ENCODE data around the gene NAV3.

Gene NAV3

GRCh38 chr12:77979597-77980250 lies 149.0 kb downstream of the NAV3 start:
- no peaks in the 10 kb centered on the region for H4K20me1 ChIP-seq
- no peak overlapping the region for H3K4me3 ChIP-seq
- H3K9ac ChIP-seq, result no peak overlapping the region
- no peaks in the 10 kb centered on the region for H3K27me3 ChIP-seq
- H3K9me3 ChIP-seq (replicated peaks in 1 of 11), result peaks cover 0 to 21% (median 8%) of the 10 kb centered on the region in 11 experiments; a peak in 11 of 22 replicates
- peaks cover 0 to 18% (median 11%) of the 10 kb centered on the region in 10 experiments; a peak in 11 of 20 replicates for H3K4me1 ChIP-seq
- peak overlapping the region in 8 of 11 experiments; percentile 5 to 63 (median 29); a peak in 9 of 22 replicates for H3K4me2 ChIP-seq
- peak overlapping the region in 5 of 11 experiments; percentile 22 to 51 (median 40); a peak in 8 of 22 replicates for H3K27ac ChIP-seq
- TF ChIP-seq Cebpa-rat (IDR thresholded peaks at IDR 0.05), result no peak
- H3K36me3 ChIP-seq, result no peaks in the 10 kb centered on the region; a peak in 1 of 22 replicates

- peak overlapping the region in 2 of 11 experiments; percentile 23 to 51; a peak in 2 of 22 replicates for H3K27ac ChIP-seq
These were observed 150.1 kb downstream of the NAV3 start for GRCh38 chr12:77980782-77981181.

GRCh38 chr12:77983859-77984258 lies 153.2 kb downstream of the NAV3 start:
- Histone ChIP-seq H3K9ac (no peak overlapping the region), H3K4me3 (no peak overlapping the region), H3K4me2 (no peak overlapping the region), H3K9me3 (replicated peaks in 1 of 11) (peaks cover 0 to 20% (median 8%) of the 10 kb centered on the region in 11 experiments; a peak in 11 of 22 replicates), H3K36me3 (no peaks in the 10 kb centered on the region; a peak in 1 of 22 replicates), H4K20me1 (no peaks in the 10 kb centered on the region), H3K4me1 (peaks cover 0 to 18% (median 11%) of the 10 kb centered on the region in 10 experiments; a peak in 11 of 20 replicates), H3K27me3 (no peaks in the 10 kb centered on the region), H3K27ac (no peak overlapping the region)
- TF ChIP-seq Cebpa-rat (IDR thresholded peaks at IDR 0.05), result no peak

More at GRCh38 chr12:77980782-77981181, 150.1 kb downstream of the NAV3 start:
- Histone ChIP-seq H3K4me2 (peak overlapping the region in 1 of 11 experiments; percentile 5; a peak in 1 of 22 replicates), H3K27me3 (no peaks in the 10 kb centered on the region), H3K9me3 (replicated peaks in 1 of 11) (peaks cover 0 to 21% (median 8%) of the 10 kb centered on the region in 11 experiments; a peak in 11 of 22 replicates), H3K9ac (no peak overlapping the region), H3K4me3 (no peak overlapping the region), H3K4me1 (peaks cover 0 to 18% (median 11%) of the 10 kb centered on the region in 10 experiments; a peak in 11 of 20 replicates), H4K20me1 (no peaks in the 10 kb centered on the region), H3K36me3 (no peaks in the 10 kb centered on the region; a peak in 1 of 22 replicates)
- TF ChIP-seq Cebpa-rat (IDR thresholded peaks at IDR 0.05), result no peak

GRCh38 chr12:77992760-77993159 lies 162.1 kb downstream of the NAV3 start:
- no peak overlapping the region for H3K4me2 ChIP-seq

GRCh38 chr12:77993658-77994057 lies 163.0 kb downstream of the NAV3 start:
- Histone ChIP-seq H3K9me3 (replicated peaks in 1 of 11) (peaks cover 0 to 18% (median 5%) of the 10 kb centered on the region in 11 experiments; a peak in 10 of 22 replicates), H3K36me3 (no peaks in the 10 kb centered on the region), H4K20me1 (no peaks in the 10 kb centered on the region), H3K4me3 (no peak overlapping the region), H3K4me1 (peaks cover 0 to 13% (median 6%) of the 10 kb centered on the region in 10 experiments; a peak in 13 of 20 replicates), H3K9ac (no peak overlapping the region), H3K27me3 (no peaks in the 10 kb centered on the region), H3K4me2 (no peak overlapping the region), H3K27ac (no peak overlapping the region)
- no peak for TF ChIP-seq Cebpa-rat (IDR thresholded peaks at IDR 0.05)

More at GRCh38 chr12:77992760-77993159, 162.1 kb downstream of the NAV3 start:
- Histone ChIP-seq H3K36me3 (no peaks in the 10 kb centered on the region), H3K9me3 (replicated peaks in 1 of 11) (peaks cover 0 to 18% (median 5%) of the 10 kb centered on the region in 11 experiments; a peak in 10 of 22 replicates), H3K4me1 (peaks cover 0 to 6% (median 0%) of the 10 kb centered on the region in 10 experiments; a peak in 2 of 20 replicates), H4K20me1 (no peaks in the 10 kb centered on the region), H3K9ac (no peak overlapping the region), H3K27me3 (no peaks in the 10 kb centered on the region), H3K27ac (no peak overlapping the region), H3K4me3 (no peak overlapping the region)
- no peak for TF ChIP-seq Cebpa-rat (IDR thresholded peaks at IDR 0.05)

GRCh38 chr12:77995436-77996167 lies 164.9 kb downstream of the NAV3 start:
- Histone ChIP-seq H3K27me3 (no peaks in the 10 kb centered on the region), H3K9ac (no peak overlapping the region), H3K4me1 (peaks cover 9 to 25% (median 18%) of the 10 kb centered on the region in 10 experiments; a peak in 19 of 20 replicates), H3K4me3 (no peak overlapping the region), H4K20me1 (no peaks in the 10 kb centered on the region), H3K27ac (no peak overlapping the region), H3K36me3 (no peaks in the 10 kb centered on the region), H3K9me3 (replicated peaks in 1 of 11) (peaks cover 0 to 11% (median 0%) of the 10 kb centered on the region in 11 experiments; a peak in 4 of 22 replicates), H3K4me2 (no peak overlapping the region)
- no peak for TF ChIP-seq Cebpa-rat (IDR thresholded peaks at IDR 0.05)

GRCh38 chr12:77996670-77997069 lies 166.0 kb downstream of the NAV3 start:
- no peak overlapping the region for H3K9ac ChIP-seq

GRCh38 chr12:77998236-77998786 lies 167.6 kb downstream of the NAV3 start:
- Histone ChIP-seq H3K27me3 (no peaks in the 10 kb centered on the region), H3K4me3 (no peak overlapping the region), H3K27ac (no peak overlapping the region), H3K9ac (no peak overlapping the region), H4K20me1 (no peaks in the 10 kb centered on the region), H3K4me2 (peak overlapping the region in 4 of 11 experiments; percentile 46 to 67 (median 56); a peak in 4 of 22 replicates), H3K4me1 (peaks cover 9 to 25% (median 18%) of the 10 kb centered on the region in 10 experiments; a peak in 19 of 20 replicates), H3K9me3 (replicated peaks in 1 of 11) (no peaks in the 10 kb centered on the region), H3K36me3 (no peaks in the 10 kb centered on the region)
- TF ChIP-seq Cebpa-rat (IDR thresholded peaks at IDR 0.05), result no peak

More at GRCh38 chr12:77996670-77997069, 166.0 kb downstream of the NAV3 start:
- Histone ChIP-seq H3K4me1 (peaks cover 9 to 25% (median 18%) of the 10 kb centered on the region in 10 experiments; a peak in 19 of 20 replicates), H3K4me2 (no peak overlapping the region), H3K4me3 (no peak overlapping the region), H4K20me1 (no peaks in the 10 kb centered on the region), H3K9me3 (replicated peaks in 1 of 11) (peaks cover 0 to 1% (median 0%) of the 10 kb centered on the region in 11 experiments; a peak in 1 of 22 replicates), H3K27me3 (no peaks in the 10 kb centered on the region), H3K27ac (no peak overlapping the region), H3K36me3 (no peaks in the 10 kb centered on the region)
- no peak for TF ChIP-seq Cebpa-rat (IDR thresholded peaks at IDR 0.05)

Data from BLaER1 treated with 17β-estradiol and CSF1 and Interleukin-3, amounts not matched to agents 10 nM and 100 nM (cell line).